ENCODE measurements around the gene CHCHD6.

DNA sequence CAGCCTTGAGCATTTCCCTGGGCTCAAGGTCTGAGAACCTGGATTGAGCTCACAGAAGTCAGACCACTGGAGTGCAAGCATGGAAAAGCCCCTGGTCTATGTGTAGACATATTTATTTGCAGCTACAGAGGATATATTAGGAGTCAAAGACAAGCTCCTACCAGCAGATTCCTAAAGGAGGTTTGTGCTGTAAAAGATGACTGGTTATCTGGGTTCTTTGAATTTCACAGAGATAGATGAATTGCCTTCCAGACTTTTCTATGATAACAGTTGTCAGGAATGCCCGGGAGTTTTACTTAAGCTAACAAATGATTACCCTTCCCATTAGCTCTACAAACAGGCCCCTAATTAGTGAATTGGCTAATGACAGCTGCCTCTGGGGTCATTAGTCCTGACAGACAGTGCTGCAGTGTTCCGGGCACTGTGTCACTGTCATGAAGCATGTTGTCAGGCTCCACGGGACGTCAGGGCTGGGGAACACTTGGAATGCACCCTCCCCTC is 230.0 kb downstream of the CHCHD6 start:
- no peak for TF ChIP-seq LEF1 (IDR thresholded peaks at IDR 0.05; ENCODE audit: borderline replicate concordance)
- no peak for TF ChIP-seq TARDBP (IDR thresholded peaks at IDR 0.05)
- no peak for TF ChIP-seq NFRKB (IDR thresholded peaks at IDR 0.05)
- no peak for TF ChIP-seq FOXA1 (IDR thresholded peaks at IDR 0.05)
- TF ChIP-seq BHLHE40 (IDR thresholded peaks at IDR 0.05; ENCODE audit: borderline replicate concordance) = no peak

All from HEK293T (cell line).